GM18870 (cell line): Measurements from ENCODE around the gene NPRL2.

Experiments used
- ATAC-seq: cut with Tn5 transposase; IDR thresholded peaks from one replicate; pipeline ENCODE4 v1.9.1; 2021; ENCODE audit warnings: moderate library complexity; ENCODE audit not compliant: unreplicated experiment

The NPRL2 gene

DNA sequence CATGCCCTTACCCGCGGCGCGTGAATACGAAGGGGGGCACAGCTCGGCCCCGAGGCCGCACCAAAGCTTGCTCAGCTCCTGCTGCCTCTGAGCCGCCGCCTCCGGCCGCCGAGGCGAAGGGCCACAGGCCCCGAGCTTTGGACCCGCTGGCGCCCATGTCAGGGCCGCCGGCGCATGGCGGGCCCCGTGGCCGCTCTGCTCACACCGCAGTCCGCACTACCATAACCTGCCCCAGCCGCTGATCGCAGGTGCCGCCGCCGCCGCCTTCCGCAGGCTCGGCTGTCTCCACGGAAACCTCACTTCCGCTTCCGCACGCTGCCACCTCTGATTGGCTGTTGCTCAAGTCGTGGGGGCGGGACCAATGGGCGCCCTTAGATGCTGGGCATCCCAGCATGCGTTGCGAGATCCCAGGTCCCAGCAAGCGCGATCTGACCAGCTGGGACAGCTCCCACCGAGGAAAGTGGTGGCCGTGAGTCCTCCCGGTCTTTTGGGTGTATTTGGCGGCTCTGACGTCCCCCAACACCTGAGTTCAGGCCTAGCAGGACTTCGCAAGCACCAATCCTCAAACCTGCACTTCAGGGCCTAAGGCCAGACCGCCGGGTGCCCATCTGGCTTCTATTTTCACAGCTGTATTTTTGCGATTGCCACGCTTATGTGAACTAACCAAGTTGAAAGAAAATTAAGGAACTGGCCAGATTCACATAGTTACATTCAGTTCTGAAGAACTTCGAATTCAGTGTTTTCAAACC is 22.5 kb downstream of the NPRL2 start, which contains the start of gene TUSC2:
TSS of gene TUSC2 (minus strand) at position 281 of the 749 bp plus-strand sequence. CDS start at position 157, 124 bp downstream.
- peak; percentile 70 for ATAC-seq

DNA sequence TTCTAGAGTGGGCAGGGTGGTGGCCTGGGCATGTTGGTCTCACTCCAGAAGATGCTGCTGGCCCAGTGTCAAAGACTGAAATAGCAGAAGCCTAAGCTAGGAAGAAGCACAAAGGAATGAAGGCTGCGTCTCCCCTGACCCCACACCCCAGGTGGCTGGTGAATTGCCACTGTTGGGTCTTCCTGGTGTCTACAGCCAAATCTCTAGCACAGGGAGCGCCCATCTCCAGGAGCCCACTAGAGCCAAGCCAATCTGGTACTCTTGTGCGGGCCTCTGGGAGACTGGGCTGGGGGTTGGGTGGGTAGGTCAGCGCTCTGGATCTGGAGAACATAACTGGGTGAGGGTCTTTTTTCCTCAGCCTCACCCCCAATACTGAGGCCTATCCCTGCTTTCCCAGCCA is 23.4 kb downstream of the NPRL2 start:
- ATAC-seq = no peak

DNA sequence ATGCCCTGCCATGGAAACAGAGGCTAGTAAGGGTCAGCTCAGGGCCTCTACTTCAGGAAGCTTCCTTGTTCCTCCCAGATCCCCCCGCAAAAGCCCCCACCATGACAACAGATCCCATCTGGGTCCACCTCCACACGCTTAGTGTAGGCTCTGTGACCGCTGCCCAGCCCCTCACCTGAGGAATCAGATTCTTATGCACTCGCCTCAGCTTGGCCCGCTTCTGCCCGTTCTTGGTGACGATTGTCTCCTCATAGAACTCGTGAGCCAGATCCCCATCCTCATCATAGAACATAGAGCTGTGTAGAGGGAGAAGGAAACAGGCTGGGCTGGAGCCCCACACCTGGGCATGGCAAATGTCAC is 24.4 kb downstream of the NPRL2 start:
- ATAC-seq = no peak

DNA sequence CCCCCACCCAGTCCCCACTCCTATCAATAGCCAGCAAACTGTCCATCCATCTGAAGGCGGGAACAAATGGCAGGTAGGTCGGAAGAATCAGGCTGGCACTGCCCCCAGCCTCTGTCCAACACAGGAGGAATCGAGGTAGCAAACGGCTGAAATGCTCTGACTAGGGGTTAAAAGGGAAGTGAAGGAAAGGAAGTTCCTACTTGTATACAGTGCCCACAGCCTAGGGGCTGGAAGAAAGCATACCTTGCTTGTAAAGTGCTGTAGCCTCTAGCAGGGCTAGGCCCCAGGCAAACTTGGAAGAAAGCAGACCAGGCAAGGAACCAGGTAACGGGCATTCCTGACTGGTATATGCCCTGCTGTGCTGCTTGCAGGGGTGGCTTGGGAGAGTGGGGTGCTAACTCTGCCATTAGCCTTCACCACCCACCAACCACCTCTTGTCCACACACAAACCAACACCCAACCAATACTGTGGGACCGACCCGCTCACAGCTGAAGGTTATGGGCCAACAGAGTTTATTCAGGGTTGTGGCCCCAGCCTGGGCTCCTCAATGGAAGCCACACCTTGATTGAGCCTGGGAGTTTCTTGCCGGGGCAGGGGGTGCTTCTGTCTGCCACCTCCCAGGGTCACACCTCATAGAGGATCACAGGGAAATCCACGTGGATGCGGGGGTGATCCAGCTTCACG is 24.9 kb downstream of the NPRL2 start:
- ATAC-seq = no peak

DNA sequence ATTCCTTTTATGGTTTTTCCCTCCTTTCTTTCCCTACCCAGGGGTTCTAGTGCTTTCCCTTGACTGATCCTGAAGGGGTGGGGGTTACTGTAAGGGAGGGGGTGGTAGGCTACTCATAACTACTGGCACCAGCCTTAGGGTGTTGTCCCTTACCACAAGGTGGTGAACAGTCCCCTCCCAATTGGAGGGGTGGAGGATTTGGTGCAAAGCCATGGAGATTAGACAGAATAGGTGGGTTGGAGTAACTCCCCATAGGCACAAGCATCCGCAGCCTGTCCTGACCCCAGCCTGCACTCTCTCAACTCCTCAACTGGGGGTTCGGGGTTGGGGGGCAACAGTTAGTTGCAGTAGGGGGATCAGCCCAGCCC is 25.5 kb downstream of the NPRL2 start:
- ATAC-seq = no peak

DNA sequence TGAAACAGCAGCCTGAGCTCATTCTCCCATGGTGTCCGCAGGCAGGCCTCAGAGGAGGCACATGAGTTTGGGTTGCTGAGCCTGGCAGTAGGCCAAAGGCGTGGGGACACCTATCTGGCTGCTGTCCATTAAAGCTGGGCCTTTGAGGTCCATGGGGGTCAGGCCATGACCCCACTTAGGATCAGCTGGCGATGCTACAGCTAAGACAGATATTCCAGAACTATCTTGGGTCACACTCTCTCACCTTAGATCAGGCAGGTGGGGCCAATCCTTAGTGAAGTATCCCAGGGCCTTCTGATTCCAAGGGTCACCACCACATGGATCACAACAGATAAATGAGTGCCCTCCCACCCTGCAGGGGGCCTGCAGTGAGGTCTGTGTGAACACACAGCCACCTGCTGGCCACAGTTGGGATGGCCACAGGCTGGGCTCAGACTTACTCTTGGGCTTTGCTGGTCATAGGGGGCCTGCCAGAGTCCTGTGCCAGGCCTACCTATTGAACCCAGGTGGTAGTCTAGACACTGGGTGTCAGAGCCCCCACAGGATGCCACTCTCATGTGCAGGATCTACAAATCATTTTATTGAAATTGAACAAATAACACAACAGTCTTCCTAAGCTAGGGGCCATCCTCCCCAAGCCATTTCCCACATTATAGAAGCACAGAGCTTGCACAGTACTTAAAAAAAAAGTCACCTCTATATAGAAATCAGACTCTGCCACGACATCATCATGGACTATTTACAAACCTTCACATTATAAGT is 26.0 kb downstream of the NPRL2 start:
- ATAC-seq = no peak

DNA sequence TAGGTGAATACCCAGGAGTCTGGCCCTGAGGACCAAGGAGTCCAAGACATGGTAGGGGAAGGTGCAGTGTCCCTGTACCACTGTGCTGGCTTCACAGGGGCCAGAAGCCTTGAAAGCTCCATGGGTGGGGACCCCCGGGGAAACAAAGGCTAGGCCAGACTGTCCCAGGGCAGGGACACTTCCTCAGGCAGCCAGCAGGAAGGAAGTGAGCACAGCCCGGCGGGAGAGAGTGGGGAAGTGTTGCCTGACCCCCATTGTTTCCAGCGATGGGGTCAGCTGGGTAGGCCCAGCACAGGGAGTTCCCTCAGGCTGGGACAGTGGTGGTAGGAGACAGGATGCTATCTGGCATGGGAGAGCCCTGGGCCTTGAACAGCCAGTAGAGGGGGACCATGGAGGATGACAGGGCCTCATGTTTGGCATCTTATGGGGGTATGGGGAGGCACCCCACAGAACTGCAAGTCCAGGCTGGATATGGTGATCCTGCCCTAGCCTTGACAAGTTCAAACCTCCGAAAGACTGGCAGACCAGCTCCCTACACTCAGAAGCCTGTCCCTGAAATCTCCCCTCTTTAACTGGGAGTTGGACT is 26.9 kb downstream of the NPRL2 start:
- no peak for ATAC-seq

DNA sequence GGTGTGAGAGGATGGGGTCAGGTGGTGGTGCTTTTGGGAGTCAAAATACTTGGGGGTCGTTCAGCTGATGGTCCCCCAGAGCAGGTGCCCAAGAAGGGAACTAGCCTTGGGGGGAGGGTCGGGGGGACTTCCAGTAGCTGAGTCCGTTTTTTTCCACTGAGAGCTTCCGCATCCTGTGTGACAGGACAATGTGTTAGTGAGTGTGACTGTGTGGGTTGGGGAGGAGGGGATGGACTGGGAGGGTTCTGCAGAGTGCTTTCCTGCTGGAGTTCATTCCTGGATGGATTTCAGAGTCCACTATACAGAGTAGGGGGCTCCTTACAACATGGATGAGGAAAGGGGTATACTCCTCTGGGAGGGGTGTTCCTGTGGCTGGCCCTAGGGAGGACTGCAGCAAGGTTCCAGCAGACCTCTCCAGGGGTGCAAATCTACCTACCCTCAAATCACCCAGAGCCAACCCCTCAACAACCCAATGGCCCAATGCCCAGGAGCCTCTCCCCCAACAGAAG is 27.4 kb downstream of the NPRL2 start:
- no peak for ATAC-seq

DNA sequence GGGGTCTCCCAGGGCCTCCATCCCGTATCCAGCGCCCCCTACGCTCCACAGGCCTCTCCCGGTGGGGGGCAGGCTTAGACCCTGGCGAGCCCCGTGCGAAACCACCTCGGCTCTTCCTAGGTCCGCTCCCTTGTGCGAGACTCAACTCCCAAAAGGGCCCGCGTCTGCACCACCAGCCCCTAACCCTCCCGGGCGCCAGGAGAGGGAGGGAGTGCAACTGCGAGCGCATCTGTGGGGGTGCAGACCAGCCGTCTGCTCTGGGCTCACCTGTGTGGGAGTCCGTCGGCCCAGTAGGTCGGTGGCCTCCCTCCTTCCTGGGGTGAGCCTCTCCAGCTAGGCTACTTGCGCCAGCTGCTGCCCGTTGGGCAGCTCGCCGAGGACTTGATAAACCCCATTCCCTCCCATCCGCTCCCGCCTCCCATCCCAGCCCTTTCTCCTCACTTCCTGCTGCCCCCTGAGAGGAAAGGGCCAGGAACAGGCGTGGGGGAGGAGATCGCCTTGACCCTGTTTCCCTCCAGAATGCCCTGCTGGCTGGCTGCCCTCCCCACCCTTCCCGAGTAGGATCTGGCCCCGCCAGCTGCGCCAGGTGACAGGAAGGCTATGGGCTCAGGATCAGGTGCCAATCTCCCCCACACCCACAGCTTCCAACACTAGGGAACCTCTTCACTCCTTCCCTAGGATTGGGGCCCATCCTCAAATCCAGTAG is 28.0 kb downstream of the NPRL2 start, which contains the start of gene HYAL2:
TSS of gene HYAL2 (minus strand) at position 360 of the 706 bp plus-strand sequence. CDS start 2,256 bp downstream, outside the sequence.
- ATAC-seq = no peak

DNA sequence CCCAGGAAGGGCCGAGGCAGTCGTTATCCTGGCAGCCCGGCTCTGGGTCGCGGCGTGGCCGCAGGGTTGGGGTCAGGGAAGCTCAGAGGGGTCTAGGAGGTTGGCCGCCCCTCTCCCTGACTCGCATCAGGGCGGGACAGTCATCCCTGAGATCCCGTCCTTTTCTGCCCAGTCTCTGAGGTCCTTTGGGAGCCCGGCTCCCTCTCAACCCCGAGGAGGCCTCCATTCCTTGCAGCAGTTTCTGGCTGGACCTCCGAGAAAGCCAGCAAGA is 28.5 kb downstream of the NPRL2 start:
- no peak for ATAC-seq

DNA sequence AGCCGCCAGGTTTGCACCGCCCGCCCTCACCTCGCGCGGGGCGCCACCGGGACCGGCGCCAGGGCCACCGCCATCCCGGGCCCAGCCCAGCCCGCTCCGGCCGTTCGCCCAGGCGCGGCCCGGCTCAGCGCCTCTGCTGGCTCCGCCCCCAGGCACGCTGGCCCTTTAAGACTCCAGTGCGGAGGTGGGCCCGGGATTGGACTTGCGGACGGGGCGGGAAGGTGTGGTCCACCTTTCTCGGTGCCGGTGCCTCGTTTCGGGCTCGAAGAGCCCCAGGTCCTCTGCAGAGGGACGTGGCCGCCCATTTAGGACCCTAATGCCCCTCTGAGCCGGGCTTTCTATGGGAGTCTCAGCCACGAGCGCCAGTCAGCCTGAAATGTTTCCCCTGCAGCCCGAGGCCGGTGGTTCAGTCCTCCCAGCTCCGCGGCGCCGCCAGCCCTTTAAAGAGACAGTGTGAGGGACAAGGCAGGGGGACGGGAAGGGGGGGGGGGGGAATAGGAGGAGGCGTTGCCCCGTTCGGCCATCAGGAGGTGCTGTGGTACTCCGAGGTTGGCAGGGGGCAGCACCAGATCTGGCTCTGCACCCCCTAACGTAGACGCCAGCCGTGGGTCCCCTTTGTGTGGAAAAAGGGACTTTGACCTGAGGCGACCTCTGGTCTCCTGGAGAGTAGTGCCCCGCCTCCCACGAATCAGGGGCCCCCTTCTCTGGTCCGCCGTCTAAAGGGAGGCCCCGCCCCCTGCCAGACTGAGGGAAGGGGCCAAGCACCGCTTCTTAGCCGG is 29.1 kb downstream of the NPRL2 start:
- peak; percentile 51 for ATAC-seq

DNA sequence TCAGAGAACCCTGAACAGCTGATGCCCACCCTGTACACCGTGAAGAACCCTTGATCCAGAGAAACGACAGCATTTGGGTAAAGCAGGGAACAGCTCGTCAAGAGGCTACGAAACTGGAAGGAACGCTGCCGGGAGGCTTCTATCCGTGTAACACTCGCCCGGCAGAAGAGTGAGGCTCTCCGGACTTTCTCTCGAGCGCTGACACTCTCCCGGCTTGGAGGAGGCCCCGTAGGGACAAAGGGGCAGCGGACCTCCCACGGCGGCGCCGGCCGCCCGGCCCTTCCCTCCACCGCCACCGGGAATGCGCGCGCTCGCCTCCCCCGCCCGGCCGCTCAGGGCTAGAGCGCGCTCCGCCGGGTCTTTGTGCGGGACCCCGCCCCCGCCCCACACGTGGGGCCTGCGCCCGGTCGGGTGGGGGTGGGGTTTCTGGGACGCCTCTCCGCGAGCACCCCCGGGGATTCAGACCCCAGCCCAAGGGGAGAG is 29.7 kb downstream of the NPRL2 start:
- ATAC-seq = peak; percentile 27

DNA sequence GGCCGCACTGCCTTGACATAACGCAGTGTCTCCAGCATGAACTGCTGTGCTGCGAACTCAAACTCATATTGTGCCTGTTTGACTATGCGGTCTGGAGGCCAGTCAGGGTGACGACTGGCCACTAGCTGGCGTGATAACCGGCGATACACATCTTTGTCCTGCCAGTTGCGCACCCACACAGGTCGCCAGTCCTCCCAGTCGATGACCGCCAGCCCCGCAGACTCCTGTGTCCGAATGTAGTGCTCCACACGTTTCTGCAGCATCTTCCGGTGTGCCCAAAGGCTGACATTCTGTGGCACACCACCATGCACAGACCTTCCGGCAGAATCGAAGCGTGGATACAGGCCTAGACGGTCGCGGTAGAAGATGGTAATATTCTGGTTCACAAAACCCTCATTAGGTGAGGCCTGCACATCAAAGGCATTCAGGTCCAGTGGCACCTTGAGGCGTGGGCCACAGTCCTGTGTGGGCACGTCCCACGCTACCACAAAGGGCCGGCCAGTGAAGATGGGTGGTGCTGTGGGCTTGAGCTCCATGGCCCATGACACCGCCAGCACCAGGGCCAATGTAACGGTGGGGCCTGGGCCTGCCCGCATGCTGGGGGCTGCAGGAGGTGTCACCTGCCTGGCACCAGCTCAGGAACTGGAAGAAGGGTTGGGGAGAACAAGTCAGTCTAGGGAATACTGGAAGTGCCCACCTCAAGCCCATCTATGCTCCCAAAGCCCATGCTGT is 30.5 kb downstream of the NPRL2 start:
- no peak for ATAC-seq

DNA sequence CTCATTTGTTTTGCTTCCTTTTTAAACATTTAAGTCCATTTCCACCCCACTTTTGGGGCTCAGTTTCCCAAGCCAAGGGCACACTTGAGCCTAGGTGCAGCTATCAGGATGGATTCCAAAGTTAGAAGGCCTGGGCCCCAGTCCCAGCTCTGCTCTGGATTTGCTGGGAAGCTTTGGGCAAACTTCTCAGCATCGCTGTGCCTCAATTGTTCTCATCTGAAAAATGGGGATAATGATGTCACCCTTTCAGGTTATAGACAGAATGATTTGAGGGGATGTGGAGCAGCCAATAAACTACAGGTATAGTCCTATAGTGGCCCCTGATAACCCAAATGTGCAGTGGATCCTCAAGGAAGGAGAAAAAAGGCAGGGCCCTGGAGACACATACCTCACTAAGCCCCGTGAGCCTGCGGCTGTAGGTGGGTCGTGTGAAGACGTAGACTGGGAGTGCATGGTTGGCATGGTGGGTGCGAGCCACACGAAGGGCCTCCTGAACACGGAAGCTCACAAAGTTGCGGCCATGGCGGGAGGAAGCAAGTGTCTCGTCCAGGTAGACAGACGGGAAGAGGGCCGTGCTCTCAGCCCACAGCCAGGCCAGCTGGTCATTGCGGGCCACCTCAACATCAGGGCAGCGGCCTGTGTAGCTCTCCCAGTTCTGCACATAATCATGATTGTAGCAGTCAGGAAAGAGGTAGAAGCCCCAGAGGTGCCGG is 31.2 kb downstream of the NPRL2 start:
- ATAC-seq = no peak

DNA sequence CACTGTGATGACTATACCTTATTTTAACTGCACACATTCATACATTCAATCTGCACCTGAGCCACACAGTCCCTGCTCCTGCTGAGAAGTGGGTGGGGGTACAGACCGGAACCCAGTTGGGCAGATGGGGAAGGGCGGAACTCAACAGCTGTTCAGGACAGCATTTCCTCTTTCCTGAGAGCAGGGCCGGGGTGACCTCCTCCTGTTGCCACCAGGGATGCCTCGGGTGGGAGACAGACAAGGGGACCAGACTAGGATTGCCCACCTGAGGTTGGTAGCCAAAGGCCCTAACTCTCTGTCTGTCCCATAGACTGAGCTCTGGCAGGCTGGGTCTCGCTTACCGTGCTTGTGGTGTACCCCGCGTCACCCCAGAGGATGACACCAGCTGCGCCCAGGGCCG is 32.0 kb downstream of the NPRL2 start:
- no peak for ATAC-seq

DNA sequence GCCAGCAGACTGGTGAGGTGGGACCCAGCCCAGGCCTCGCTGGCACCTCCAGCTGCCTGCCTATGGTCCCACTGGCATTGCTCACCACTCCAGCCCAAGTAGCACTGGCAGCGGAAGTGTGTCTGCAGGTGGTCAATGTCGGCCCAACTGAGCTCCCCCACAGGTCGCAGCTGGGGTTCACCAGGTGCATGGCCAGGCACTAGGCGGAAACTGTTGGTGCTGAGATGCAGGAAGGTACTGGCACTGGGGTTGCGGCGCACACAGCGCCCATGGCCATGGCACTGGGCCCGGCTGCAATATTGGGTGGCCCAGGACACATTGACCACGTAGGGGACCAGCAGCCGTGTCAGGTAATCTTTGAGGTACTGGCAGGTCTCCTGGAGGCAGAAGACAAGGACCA is 32.4 kb downstream of the NPRL2 start:
- no peak for ATAC-seq

DNA sequence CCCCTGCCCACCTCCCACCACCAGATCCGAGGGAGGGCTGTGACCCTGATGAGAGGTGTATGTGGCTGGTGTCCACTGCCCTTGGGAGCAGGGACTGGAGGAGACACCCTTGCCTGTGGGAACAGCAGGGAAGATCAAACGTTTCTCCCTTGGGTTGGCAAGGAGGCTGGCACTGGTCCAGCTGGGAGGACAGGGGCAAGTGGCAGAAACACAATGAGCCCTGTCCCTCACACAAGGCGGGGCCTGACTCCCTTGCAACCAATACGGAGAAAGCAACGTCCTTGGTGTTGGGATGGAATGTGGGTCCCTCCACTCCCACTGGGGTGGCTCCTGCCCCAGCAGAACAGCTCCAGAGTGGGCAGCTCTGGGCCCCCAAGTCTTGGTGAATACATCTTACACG is 33.3 kb downstream of the NPRL2 start:
- no peak for ATAC-seq

DNA sequence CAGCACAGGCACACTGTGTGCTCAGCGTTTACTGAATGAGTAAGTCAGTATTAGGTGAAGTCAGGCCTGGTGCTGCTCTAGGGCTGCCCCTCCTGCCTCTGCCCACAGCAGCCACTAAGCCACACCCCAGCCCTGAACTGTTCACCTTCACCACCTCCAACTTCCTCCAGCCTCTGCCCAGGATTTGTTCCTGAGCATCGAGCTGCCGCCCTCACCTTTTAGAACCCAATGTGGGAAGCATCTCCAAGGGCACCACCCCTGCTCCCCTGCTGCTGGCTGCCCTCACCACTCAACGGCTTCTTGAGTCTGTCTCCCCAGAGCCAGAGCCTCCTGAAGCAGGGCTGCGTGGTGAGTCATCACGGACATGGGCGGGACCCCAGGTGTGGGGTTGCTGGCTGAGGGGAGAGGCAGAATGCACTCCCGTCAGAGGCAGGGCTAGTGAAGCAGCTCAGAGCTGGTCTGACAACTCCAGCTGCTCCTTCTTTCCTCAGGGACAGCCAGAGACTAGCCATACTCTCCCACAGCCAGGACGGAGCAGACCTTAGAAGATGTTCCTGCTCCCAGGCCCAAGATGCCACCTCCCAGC is 33.8 kb downstream of the NPRL2 start:
- no peak for ATAC-seq
